Measurements from ENCODE around the gene HTR2A.

The HTR2A gene

GRCh38 chr13:46913757-46914156 lies 16.9 kb upstream of the HTR2A start:
- no peak overlapping the region for H3K4me3 ChIP-seq (ENCODE audit: low read depth, low read length)
- DNase-seq (ENCODE audit: low read depth): no peak
- TF ChIP-seq CTCF (IDR thresholded peaks at IDR 0.05; ENCODE audit: low read depth, low read length, missing control alignments): no peak

DNA sequence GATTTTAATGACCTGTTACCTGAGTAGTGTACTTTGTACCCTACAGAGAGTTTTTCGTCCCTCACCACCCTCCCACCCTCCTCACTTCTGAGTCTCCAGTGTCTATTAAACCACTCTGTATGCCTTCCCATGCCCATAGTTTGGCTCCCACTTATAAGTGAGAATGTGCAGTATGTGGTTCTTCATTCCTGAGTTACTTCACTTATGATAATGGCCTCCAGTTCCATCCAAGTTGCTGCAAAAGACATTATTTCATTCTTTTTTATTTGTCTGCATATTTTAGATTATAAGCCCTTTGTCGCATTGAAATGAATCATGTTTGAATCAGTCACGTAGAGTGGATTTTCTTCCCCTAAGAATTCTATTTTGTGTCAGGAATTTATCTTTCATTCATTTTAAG lies 12.2 kb upstream of the HTR2A start:
- DNase-seq (ENCODE audit: low read depth): no peak
- no peak overlapping the region for H3K4me3 ChIP-seq (ENCODE audit: low read depth, low read length)
- TF ChIP-seq CTCF (IDR thresholded peaks at IDR 0.05; ENCODE audit: low read depth, low read length, missing control alignments): no peak

- TF ChIP-seq CTCF (IDR thresholded peaks at IDR 0.05; ENCODE audit: low read depth, low read length, missing control alignments): no peak
- DNase-seq (ENCODE audit: low read depth): no peak
These were observed 11.6 kb upstream of the HTR2A start for GRCh38 chr13:46908501-46908900.

DNA sequence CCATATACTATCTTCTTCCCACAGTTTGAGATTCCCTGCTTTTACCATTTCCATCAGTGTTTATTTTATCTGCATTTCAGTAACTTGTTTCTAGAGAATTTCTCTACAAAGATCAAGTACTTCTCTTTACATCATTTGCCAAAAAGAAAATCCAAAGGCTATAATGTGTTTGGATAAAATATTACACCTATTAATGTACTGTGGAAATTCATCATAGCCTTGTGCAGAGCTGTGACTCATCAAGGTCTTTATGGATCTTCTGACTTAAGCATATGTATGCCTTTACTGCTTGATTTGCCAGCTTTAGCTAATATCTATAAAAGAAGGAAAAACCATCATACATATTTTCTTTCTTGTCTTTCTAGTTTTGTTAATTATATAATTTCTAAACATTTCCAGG lies 9.6 kb upstream of the HTR2A start:
- TF ChIP-seq CTCF (IDR thresholded peaks at IDR 0.05; ENCODE audit: low read depth, low read length, missing control alignments): no peak
- no peak for DNase-seq (ENCODE audit: low read depth)
- H3K4me3 ChIP-seq (ENCODE audit: low read depth, low read length): no peak overlapping the region

More at GRCh38 chr13:46908501-46908900, 11.6 kb upstream of the HTR2A start:
- H3K4me3 ChIP-seq (ENCODE audit: low read depth, low read length): no peak overlapping the region

GRCh38 chr13:46905249-46905648 lies 8.4 kb upstream of the HTR2A start:
- DNase-seq (ENCODE audit: low read depth): no peak
- TF ChIP-seq CTCF (IDR thresholded peaks at IDR 0.05; ENCODE audit: low read depth, low read length, missing control alignments): peak; percentile 47
- no peak overlapping the region for H3K4me3 ChIP-seq (ENCODE audit: low read depth, low read length)

- TF ChIP-seq CTCF (IDR thresholded peaks at IDR 0.05; ENCODE audit: low read depth, low read length, missing control alignments): no peak
- DNase-seq (ENCODE audit: low read depth): no peak
- H3K4me3 ChIP-seq (ENCODE audit: low read depth, low read length): no peak overlapping the region
These were observed 6.9 kb upstream of the HTR2A start for GRCh38 chr13:46903748-46904147.

- H3K4me3 ChIP-seq (ENCODE audit: low read depth, low read length): no peak overlapping the region
- no peak for DNase-seq (ENCODE audit: low read depth)
- no peak for TF ChIP-seq CTCF (IDR thresholded peaks at IDR 0.05; ENCODE audit: low read depth, low read length, missing control alignments)
These were observed 4.9 kb upstream of the HTR2A start for GRCh38 chr13:46901721-46902120.

Measured in GM12864 (cell line).